ENCODE data around the gene SDHAF2. TPM values are rescaled to one million over a fixed set of nuclear protein-coding genes. Genes with fewer than 3 reads are reported as not detected.

The SDHAF2 gene
- total RNA-seq, 3 donors from 2014 or later: 38.9 to 42.3 (median 42.1) TPM

DNA sequence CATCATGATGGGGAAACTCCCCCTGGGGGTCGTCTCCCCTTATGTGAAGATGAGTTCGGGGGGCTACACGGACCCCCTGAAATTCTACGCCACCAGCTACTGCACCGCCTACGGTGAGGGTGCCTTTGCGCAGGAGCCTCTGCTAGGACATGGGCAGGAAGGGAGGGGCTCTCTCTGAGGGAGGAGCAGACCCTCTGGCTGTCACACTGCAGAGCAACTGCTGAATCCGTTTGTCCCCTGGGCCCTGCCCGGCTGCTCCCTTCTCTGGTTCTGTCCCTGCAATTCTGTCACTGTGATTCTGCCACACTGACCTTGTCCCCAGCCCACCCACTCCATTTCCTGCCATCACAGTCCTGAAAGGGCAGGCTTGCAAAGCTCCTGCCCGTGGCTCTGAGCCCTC lies 51.9 kb downstream of the SDHAF2 start:
- H3K4me1 ChIP-seq (ENCODE audit: low read depth): no peaks in the 10 kb centered on the region
- TF ChIP-seq, protein P1, sequence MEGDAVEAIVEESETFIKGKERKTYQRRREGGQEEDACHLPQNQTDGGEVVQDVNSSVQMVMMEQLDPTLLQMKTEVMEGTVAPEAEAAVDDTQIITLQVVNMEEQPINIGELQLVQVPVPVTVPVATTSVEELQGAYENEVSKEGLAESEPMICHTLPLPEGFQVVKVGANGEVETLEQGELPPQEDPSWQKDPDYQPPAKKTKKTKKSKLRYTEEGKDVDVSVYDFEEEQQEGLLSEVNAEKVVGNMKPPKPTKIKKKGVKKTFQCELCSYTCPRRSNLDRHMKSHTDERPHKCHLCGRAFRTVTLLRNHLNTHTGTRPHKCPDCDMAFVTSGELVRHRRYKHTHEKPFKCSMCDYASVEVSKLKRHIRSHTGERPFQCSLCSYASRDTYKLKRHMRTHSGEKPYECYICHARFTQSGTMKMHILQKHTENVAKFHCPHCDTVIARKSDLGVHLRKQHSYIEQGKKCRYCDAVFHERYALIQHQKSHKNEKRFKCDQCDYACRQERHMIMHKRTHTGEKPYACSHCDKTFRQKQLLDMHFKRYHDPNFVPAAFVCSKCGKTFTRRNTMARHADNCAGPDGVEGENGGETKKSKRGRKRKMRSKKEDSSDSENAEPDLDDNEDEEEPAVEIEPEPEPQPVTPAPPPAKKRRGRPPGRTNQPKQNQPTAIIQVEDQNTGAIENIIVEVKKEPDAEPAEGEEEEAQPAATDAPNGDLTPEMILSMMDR (IDR thresholded peaks at IDR 0.05): no peak
- no peaks in the 10 kb centered on the region for H3K9me3 ChIP-seq
- no peaks in the 10 kb centered on the region for H3K36me3 ChIP-seq (ENCODE audit: low read depth)
- intact Hi-C loops (cut with DNase I, micrococcal nuclease): no loop called here
- ATAC-seq (no peak), DNase-seq (no peak)
- no peak overlapping the region for H3K4me3 ChIP-seq

DNA sequence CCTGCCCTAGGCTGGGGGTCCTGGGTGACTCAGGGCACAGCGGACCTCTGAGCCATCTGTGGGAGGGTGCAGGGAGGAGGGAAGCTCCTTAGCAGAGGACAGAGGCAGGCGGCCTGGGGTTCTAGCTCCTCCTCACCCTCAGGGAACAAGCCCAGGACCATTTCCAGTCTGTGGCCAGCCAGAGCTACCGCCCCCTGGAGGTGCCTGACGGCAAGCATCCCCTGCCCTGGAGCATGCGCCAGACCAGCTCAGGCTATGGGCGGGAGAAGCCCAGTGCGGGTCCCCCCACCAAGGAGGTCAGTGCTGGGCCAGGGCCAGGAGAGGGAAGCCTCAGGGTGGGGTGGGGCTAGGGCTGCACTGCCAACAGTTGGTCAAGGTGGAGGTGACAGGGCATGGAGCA lies 52.6 kb downstream of the SDHAF2 start:
- H3K4me1 ChIP-seq (ENCODE audit: low read depth): no peaks in the 10 kb centered on the region
- TF ChIP-seq, protein P1 (IDR thresholded peaks at IDR 0.05): no peak
- intact Hi-C loops (cut with DNase I, micrococcal nuclease): no loop called here
- no peak overlapping the region for H3K4me3 ChIP-seq
- H3K36me3 ChIP-seq (ENCODE audit: low read depth): no peaks in the 10 kb centered on the region
- DNase-seq: peak in 1 of 3 donors; percentile 35
- no peaks in the 10 kb centered on the region for H3K9me3 ChIP-seq
- peak; percentile 46 for ATAC-seq

DNA sequence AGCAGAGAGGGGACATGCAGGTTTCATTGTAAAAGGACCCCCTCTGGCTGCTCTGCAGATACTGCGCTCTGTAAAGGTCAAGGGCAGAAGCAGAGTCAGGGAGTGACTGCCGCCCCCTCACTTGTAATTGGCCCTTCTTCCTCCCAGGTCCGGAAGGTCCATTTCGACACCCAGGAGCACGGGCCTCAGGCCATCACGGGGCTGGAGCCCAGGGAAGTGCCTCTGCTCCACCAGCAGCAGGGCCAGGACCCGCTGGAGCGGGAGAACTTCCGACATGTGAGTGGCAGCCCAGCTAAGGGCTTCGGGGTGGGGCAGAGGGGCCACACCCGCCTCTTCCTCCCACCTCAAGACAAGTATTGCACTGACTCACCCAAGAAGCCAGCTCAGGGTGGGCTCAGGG lies 54.6 kb downstream of the SDHAF2 start:
- intact Hi-C loops (cut with DNase I, micrococcal nuclease): no loop called here
- Histone ChIP-seq H3K4me1 (ENCODE audit: low read depth) (peaks cover 7% of the 10 kb centered on the region), H3K4me3 (no peak overlapping the region), H3K36me3 (ENCODE audit: low read depth) (no peaks in the 10 kb centered on the region), H3K9me3 (no peaks in the 10 kb centered on the region)
- DNase-seq (no peak), ATAC-seq (no peak)
- TF ChIP-seq, protein P1 (IDR thresholded peaks at IDR 0.05): no peak

DNA sequence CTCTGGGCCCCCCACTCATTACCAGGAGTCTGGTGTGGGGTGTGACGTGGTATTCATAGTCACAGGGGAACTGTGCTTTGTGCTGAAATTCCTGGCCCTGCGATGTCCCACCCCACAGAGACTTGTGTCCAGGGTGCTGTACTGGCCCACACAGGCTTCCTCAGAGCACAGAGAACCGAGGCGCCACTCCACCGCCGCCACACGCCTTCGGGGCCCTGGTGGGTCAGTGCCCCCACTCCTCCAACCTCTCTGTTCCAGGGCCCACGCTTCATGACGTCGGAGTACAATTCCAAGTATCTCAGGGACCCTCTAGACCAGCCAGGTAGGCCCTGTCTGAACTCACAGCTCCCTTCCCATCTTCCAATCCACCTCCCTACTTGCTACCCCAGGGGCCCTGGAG lies 55.2 kb downstream of the SDHAF2 start:
- no peaks in the 10 kb centered on the region for H3K9me3 ChIP-seq
- TF ChIP-seq, protein P1 (IDR thresholded peaks at IDR 0.05): no peak
- H3K4me1 ChIP-seq (ENCODE audit: low read depth): peaks cover 9% of the 10 kb centered on the region
- DNase-seq (no peak), ATAC-seq (no peak)
- no peaks in the 10 kb centered on the region for H3K36me3 ChIP-seq (ENCODE audit: low read depth)
- H3K4me3 ChIP-seq: no peak overlapping the region
- intact Hi-C loops (cut with DNase I, micrococcal nuclease): no loop called here

DNA sequence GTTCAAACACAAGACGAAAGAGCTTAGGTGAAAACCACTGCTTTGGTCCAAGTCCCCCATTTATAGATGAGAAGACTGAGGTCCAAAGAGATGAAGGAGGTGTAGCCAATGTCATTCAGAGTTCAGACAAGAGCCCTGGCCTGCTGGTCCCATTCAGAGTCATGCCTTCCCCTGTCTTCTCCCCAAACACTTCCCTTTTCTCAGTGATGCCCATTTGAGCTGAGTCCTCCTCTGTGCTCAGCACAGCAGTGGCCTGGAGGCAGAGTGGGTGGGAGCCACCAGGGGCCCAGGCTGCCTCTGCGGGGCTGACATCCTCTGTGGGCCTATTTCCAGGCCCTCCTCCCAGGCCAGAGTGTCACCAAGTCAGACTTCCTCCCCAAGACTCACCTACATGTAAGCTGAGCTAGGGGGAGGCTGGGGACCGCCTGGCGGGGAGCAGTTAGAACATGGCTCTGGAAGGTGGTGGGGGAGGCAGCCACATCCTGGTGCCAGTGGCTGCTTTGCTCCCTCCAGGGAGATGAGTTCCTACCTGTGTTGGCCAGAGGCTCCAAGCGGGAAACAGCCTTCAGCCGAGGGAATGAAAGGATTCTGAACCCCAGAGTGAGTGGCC lies 56.2 kb downstream of the SDHAF2 start:
- no peak for ATAC-seq
- TF ChIP-seq, protein P1 (IDR thresholded peaks at IDR 0.05): no peak

DNA sequence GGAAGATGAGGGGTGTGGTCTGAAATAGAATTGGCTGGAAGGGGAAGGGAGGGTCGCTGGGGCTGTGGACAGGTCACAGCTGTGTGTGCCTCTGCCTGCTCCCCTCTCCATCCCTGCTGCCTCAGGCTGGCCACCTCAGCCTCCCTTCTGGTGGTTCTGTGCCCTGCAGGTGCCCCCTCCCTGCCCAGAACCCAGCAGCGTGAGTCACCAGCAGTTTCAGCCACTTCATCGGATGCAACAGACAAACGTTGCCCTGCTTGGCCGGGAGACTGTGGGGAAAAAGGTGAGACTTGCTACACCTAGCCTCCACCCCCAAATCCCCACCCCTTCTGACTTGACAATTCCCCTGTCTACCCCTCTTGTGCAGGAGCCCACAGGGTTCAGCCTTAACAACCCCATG lies 56.9 kb downstream of the SDHAF2 start:
- H3K9me3 ChIP-seq: no peaks in the 10 kb centered on the region
- H3K36me3 ChIP-seq (ENCODE audit: low read depth): no peaks in the 10 kb centered on the region
- no peak overlapping the region for H3K4me3 ChIP-seq
- TF ChIP-seq, protein P1 (IDR thresholded peaks at IDR 0.05): no peak
- DNase-seq: no peak
- intact Hi-C loops (cut with DNase I, micrococcal nuclease): no loop called here
- ATAC-seq: no peak
- peaks cover 9% of the 10 kb centered on the region for H3K4me1 ChIP-seq (ENCODE audit: low read depth)

More for the DNA sequence above, 56.2 kb downstream of the SDHAF2 start:
- intact Hi-C loops (cut with DNase I, micrococcal nuclease): no loop called here
- Histone ChIP-seq H3K9me3 (no peaks in the 10 kb centered on the region), H3K36me3 (ENCODE audit: low read depth) (no peaks in the 10 kb centered on the region), H3K4me1 (ENCODE audit: low read depth) (peaks cover 9% of the 10 kb centered on the region), H3K4me3 (no peak overlapping the region)
- no peak for DNase-seq

All from mucosa of descending colon (tissue), 3 donors.